G401.6 (cell line): ENCODE results near the gene CLEC10A.
"Not testable (repeated sequence)": the region's sequence is repeated elsewhere in the genome, so short reads cannot be mapped to it uniquely, and the experiment has no call there.

Experiments used
- FAIRE-seq: peaks from 2 replicates; lab custom pipeline; 2012; peaks lifted over from hg19 to GRCh38; lab: Jason Lieb, UNC

Gene CLEC10A

GRCh38 chr17:7108560-7108925, 28.5 kb upstream of the CLEC10A start:
- no peak for FAIRE-seq

GRCh38 chr17:7107795-7108559, 27.9 kb upstream of the CLEC10A start:
- no peak for FAIRE-seq

GRCh38 chr17:7107012-7107754, 27.1 kb upstream of the CLEC10A start:
- FAIRE-seq, result no peak

- no peak for FAIRE-seq
Measured at GRCh38 chr17:7102421-7102820, 22.4 kb upstream of the CLEC10A start.

- no peak for FAIRE-seq
Measured at GRCh38 chr17:7101531-7101930, 21.5 kb upstream of the CLEC10A start.

GRCh38 chr17:7100641-7101379, 20.8 kb upstream of the CLEC10A start:
- not testable (repeated sequence) for FAIRE-seq

GRCh38 chr17:7098802-7099459, 18.9 kb upstream of the CLEC10A start:
- no peak for FAIRE-seq

GRCh38 chr17:7097940-7098339, 17.9 kb upstream of the CLEC10A start:
- peak; percentile 23 for FAIRE-seq

- no peak for FAIRE-seq
Measured at GRCh38 chr17:7095625-7096024, 15.6 kb upstream of the CLEC10A start.

- no peak for FAIRE-seq
Measured at GRCh38 chr17:7094652-7095019, 14.6 kb upstream of the CLEC10A start.

- FAIRE-seq, result not testable (repeated sequence)
Measured at GRCh38 chr17:7091311-7092005, 11.4 kb upstream of the CLEC10A start.

GRCh38 chr17:7089570-7089969, 9.5 kb upstream of the CLEC10A start:
- FAIRE-seq, result not testable (repeated sequence)

- not testable (repeated sequence) for FAIRE-seq
Measured at GRCh38 chr17:7088442-7088841, 8.4 kb upstream of the CLEC10A start.

- no peak for FAIRE-seq
Measured at GRCh38 chr17:7084088-7084487, 4.0 kb upstream of the CLEC10A start.

- no peak for FAIRE-seq
Measured at GRCh38 chr17:7083592-7083991, 3.5 kb upstream of the CLEC10A start.

- FAIRE-seq, result no peak
Measured at GRCh38 chr17:7081341-7082062, 1.5 kb upstream of the CLEC10A start.

- no peak for FAIRE-seq
Measured at GRCh38 chr17:7080456-7081041, 498 bp upstream of the CLEC10A start.

GRCh38 chr17:7078711-7079110, 1.3 kb downstream of the CLEC10A start:
- FAIRE-seq, result no peak

GRCh38 chr17:7077911-7078546, 2.0 kb downstream of the CLEC10A start:
- FAIRE-seq, result no peak

- no peak for FAIRE-seq
Measured at GRCh38 chr17:7074931-7075330, 5.1 kb downstream of the CLEC10A start.
